Measurements from ENCODE around the gene ZDHHC14.

DNA sequence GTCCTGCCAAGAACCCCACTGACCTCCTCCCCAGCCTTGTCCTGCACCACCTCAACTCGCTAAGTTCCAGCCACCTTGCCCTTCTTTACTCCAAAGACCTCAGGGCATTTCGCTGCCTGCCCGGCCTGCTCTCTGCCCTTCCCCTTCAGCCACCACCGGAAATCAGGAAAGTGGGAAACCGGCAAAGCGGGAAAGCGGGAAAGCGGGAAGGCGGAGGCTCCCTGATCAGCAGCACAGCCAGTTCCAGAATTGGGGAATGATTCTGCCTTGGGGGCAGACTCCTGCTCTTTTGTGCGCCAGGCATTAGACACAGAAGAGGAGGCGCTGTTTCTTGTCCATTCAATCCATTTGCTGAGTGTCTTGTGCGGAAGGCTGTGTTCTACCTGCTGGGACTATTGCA lies 111.3 kb downstream of the ZDHHC14 start:
- TF ChIP-seq POLR2AphosphoS5 (IDR thresholded peaks at IDR 0.05) (no peak), CTCF (IDR thresholded peaks at IDR 0.05) (no peak), POLR2A (IDR thresholded peaks at IDR 0.05) (no peak)
